ENCODE measurements around the gene GMPPA.

GRCh38 chr2:219541611-219542180 is 43.0 kb downstream of the GMPPA start:
- no peak for TF ChIP-seq POLR2A (IDR thresholded peaks at IDR 0.05)
- TF ChIP-seq CTCF (IDR thresholded peaks at IDR 0.05 in 8 of 11, conservative IDR thresholded peaks at IDR 0.05 in 3 of 11): peak; percentile 80 to 98 (median 94)
- peak in 2 of 3 donors; percentile 53 to 66 for TF ChIP-seq POLR2AphosphoS5 (IDR thresholded peaks at IDR 0.05)

All from spleen (tissue), 7 donors.